Fibroblast of lung (primary cell): Measurements from ENCODE around the gene CA14.

Experiments used
- EZH2 ChIP-seq: IDR thresholded peaks from 2 replicates; pipeline ENCODE4 v1.5.1; 2012; ENCODE audit warnings: low read length, control low read depth, mild to moderate bottlenecking; ENCODE audit errors: missing control alignments
- TF ChIP-seq, protein P1 (sequence below), 2 donors: IDR thresholded peaks in 1 of 2; conservative IDR thresholded peaks in 1 of 2; 1 replicate in 1 of 2; 2 replicates in 1 of 2; pipeline ENCODE4 v1.5.1; 2011 to 2012; ENCODE audit warnings: low read length in 2 of 2, control low read depth in 1 of 2, inconsistent platforms in 1 of 2, low read depth in 1 of 2, mild to moderate bottlenecking in 1 of 2

- TF ChIP-seq EZH2 = no peak
- TF ChIP-seq, protein P1, sequence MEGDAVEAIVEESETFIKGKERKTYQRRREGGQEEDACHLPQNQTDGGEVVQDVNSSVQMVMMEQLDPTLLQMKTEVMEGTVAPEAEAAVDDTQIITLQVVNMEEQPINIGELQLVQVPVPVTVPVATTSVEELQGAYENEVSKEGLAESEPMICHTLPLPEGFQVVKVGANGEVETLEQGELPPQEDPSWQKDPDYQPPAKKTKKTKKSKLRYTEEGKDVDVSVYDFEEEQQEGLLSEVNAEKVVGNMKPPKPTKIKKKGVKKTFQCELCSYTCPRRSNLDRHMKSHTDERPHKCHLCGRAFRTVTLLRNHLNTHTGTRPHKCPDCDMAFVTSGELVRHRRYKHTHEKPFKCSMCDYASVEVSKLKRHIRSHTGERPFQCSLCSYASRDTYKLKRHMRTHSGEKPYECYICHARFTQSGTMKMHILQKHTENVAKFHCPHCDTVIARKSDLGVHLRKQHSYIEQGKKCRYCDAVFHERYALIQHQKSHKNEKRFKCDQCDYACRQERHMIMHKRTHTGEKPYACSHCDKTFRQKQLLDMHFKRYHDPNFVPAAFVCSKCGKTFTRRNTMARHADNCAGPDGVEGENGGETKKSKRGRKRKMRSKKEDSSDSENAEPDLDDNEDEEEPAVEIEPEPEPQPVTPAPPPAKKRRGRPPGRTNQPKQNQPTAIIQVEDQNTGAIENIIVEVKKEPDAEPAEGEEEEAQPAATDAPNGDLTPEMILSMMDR (conservative IDR thresholded peaks at IDR 0.05 in 1 of 2, IDR thresholded peaks at IDR 0.05 in 1 of 2; ENCODE audit: low read depth in 1 of 2, low read length in 2 of 2) = no peak
Observed at GRCh38 chr1:150293433-150294253, 36.1 kb downstream of the CA14 start, which contains the start of gene MRPS21.
